Right ventricle myocardium inferior (tissue), 1 donor: ENCODE results near the gene RALGAPA1. TPM values are rescaled to one million over a fixed set of nuclear protein-coding genes. Genes with fewer than 3 reads are reported as not detected.
"Not testable (repeated sequence)": the region's sequence is repeated elsewhere in the genome, so short reads cannot be mapped to it uniquely, and the experiment has no call there.

Experiments used
- ATAC-seq: fragments of 200-7000 bp; cut with Tn5 transposase; one replicate; pipeline ENCODE4 v1.9.1; 2020; ENCODE audit warnings: mild to moderate bottlenecking, moderate library complexity
- DNase-seq: peaks from one replicate; pipeline ENCODE4 v3.0.0; 2021; ENCODE audit errors: missing footprints
- intact Hi-C: fragments of 100-400 bp; cut with DNase I; formaldehyde crosslinking; loops from one replicate; pipeline ENCODE4 v1.11.0; 2022
- total RNA-seq: library from RNA; stranded (reverse); fragmentation: NEBNext Ultra II Directional; extraction: Animal tissue kit (Norgen Biotek cat#: 25700); gene quantifications from one replicate; pipeline ENCODE4 v1.2.1, GENCODE V29; 2021
- donor health status: DM: no; HTN: yes; CAD: no; lungs with severe emphysema.

The RALGAPA1 gene
- total RNA-seq, 1 donor from 2014 or later = 35.6 TPM

DNA sequence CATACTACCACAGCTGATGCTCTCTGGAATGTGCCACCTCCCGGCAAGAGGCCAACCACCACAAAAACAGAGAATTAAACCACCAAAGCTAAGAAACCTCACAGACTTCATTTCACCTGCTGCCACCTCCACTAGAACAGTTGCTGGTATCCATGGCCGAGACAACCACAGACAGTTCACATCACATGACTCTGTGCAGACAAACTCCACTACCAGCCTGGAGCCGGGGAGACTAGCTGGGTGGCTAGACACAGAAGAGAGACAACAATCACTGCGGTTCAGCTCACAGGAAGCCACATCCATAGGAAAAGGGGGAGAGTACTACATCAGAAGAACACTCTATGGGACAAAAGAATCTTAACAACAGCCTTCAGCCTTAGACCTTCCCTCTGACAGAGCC is 78.2 kb downstream of the RALGAPA1 start:
- intact Hi-C loops = no loop called here
- ATAC-seq (no peak), DNase-seq (no peak)

DNA sequence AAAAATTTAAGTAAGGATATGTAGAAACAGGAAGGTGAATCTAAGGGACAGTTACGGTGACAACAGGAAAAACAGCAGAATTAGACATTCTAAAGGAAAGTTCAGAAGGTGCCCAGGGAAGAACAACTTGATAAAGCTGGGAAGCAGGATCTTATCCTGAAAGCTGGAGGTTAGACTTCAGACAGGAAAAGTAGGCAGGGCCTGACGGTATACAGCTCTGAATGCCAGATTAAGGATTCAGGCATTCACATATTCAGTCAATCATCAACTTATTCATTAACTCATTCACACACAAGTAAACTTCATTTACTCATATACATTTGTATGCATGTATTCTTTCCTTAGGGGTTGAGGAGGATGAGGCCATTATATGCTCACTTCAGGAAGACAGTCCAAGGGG is 81.3 kb downstream of the RALGAPA1 start:
- DNase-seq (no peak), ATAC-seq (no peak)
- intact Hi-C loops = no loop called here

DNA sequence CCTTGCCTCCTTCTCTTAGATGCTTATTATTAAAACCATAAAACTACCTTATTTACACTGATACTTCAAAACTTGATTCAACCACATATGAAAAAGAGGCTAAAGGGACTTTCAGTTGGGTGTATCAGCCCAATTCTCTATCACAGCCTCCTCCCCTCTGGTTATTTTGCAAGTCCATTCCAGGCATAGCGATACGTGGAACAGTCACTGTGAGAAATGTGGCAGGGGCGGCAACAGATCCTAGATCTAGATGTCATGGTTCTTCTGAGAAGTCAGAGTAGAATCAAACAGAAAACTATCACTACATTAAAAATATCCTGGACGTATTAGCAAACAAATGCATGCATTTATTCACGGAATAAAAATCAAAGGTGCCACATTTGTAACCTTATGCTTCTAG is 83.2 kb downstream of the RALGAPA1 start:
- DNase-seq = no peak
- intact Hi-C loops = no loop called here
- no peak for ATAC-seq

DNA sequence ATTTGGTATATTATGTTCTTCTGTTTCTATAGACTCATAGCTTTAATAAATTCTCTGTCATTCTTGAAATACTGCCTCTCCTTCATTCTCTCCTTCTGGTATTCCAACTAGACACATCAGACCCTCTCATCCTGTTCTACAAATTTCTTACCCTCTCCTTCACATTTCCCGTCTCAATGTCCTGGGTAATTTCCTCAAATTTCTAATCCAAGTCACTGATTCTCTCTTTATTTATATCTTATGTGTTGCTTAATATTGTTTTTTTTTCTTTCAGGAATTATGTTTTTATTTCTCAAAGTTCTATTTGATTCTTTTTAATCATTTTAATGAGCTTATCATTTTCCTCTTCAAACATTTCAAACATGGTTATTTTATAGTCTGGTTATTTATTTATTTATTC is 94.0 kb downstream of the RALGAPA1 start:
- no peak for ATAC-seq
- DNase-seq = no peak
- intact Hi-C loops = no loop called here

DNA sequence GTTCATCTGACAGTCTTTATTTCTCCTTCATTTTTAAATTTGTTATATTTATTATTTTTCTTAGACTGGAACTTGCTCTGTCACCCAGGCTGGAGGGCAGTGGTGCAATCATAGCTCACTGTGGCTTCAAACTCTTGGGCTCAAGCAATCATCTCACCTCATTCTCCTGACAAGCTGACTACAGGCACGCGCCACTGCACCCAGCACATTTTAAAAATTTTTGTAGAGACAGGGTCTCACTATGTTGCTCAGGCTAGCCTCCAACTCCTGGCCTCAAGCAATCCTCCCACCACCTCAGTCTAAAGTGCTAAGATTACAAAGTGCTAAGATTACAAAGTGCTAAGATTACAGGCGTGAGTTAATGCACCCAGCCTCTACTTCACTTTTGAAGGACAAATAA is 96.6 kb downstream of the RALGAPA1 start:
- ATAC-seq (no peak), DNase-seq (no peak)
- intact Hi-C loops = no loop called here

DNA sequence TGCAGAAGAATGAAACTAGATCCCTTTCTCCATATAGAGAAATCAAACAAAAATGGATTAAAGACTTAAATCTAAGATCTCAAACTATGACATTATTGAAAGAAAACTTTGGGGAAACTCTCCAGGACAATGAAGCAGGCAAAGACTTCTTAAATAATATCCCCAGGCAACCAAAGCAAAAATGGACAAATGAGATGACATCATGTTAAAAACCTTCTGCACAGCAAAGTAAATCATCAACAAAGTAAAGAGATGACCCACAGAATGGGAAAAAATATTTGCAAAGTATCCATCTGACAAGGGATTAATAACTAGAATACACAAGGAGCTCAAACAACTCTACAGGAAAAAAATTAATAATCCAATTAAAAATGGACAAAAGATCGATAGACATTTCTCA is 101.0 kb downstream of the RALGAPA1 start:
- no peak for DNase-seq
- intact Hi-C loops = no loop called here
- no peak for ATAC-seq

DNA sequence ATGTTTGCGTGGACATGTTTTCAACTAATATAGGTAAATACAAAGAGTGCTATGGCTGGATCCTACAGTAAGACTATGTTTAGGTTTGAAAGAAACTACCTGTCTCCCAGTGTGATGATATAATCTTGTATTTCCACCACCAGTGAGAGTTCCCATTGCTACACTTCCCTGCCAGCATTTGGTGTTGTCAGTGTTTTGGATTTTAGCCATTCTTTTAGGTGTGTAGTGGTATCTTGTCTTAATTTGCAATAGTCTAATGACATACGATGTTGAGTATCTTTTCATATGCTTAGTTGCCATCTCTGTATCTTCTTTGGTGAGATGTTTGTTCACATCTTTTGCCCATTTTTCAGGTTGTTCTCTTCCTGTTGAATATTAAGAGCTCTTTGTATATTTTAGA is 103.5 kb downstream of the RALGAPA1 start:
- intact Hi-C loops = no loop called here
- ATAC-seq (no peak), DNase-seq (no peak)

DNA sequence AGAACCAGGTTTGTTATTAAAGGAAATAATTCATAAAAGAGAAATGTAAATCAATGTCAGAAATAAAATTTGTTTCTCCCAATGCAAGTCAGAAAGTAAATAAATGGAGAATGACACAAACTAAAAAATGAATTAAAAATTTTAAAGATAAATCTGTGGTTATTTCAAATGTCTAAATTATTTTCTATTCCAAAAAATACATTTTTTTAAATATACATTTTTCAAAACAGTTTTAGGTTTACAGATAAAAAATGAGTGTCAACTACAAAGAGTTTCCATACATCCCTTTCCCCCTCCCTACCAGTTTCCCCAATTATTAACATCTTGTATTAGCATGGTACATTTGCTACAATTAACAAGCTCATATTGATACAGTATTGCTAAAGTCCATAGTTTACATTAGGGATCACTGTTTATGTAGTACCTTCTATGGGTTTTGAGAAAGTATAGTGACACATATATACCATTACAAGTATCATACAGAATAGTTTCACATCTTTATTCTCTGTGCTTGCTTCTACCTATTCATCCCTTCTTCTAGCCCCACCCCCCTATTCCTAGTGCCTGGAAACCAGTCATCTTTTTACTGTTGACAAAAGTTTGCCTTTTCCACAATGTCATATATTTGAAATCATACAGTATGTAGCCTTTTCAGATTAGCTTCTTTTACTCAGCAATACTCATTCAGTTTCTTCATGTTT is 104.2 kb downstream of the RALGAPA1 start:
- no peak for ATAC-seq
- intact Hi-C loops = no loop called here
- no peak for DNase-seq

DNA sequence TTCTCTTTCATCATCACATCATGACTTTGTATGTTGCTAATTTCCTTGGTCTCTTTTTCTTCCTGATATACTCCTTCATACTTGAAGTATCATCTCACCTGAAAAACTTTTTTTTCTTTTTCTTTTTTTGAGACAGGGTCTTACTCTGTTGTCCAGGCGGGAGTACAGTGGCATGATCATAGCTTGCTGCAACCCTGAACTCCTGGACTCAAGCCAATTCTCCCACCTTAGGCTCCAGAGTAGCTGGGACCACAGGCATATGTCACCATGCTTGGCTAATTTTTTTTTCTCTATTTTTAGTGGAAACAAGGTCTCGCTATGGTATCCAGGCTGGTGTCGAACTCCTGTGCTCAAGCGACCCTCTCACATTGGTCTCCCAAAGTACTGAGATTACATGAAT is 107.6 kb downstream of the RALGAPA1 start:
- no peak for DNase-seq
- ATAC-seq = no peak

DNA sequence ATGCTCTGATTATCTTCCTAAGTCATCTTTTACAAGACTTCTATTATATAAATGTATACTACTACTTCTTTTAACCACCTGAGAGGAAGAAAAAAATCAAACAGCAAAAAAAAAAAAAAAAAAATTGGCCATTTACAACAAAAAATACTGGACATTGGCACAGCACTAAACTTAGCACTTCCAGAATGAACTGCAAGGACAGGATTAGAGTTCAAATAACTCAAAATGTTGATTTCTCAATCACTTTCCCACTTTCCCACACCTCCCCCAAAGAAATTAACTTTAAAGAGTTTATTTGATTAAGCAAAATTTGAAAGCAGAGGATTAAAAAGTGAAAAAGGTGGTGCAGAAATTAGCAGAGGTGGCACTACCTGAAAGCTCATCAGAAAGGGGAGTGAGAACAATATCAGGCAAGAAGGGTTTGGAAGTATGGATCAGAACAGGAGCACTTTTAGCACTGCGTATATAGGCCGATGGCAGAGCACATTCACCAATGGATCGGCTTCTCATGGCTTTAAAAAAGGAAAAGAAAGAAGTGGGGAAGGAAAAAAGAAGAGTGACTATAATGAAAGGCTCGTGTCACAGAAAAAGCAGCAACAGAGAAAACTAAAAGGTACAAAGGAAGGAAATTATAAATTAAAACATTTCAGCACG is 109.2 kb downstream of the RALGAPA1 start:
- DNase-seq = no peak
- no peak for ATAC-seq
- intact Hi-C loops = no loop called here

More for the DNA sequence above, 107.6 kb downstream of the RALGAPA1 start:
- intact Hi-C loops = no loop called here

DNA sequence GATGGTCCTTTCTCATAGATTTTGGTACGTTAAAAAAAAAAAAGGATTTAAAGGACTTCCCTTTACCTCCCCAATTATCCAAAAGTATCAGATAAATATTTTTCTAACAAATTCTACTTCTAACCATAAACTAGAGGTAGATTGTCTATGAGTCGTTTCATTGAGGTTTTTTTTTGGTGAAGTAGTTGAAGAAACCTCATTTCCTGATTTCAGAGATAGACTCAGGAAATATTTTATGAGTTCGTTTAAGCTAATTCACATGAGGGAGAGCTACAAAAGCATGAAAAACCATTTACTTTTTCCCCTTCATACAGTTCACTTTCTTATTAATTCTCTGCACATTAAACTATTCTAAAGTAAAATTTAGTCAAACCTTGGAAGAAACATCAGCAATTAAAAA is 112.5 kb downstream of the RALGAPA1 start:
- DNase-seq (no peak), ATAC-seq (no peak)
- intact Hi-C loops = no loop called here

DNA sequence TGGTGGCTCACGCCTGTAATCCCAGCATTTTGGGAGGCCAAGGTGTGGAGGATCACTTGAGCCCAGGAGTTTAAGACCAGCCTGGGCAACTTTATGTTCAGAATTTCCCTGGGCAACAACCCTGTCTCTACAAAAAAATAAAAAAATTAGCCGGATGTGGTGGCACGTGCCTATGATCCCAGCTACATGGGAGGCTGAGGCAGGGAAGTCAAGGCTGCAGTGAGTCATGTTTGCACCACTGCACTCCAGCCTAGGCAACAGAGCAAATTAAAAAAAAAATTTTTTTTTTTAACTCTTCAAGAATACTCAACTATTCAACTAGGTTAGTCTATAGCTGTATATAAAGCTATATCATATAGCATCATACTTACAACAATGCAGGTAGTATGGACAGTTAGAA is 113.0 kb downstream of the RALGAPA1 start:
- intact Hi-C loops = no loop called here
- no peak for ATAC-seq
- no peak for DNase-seq

DNA sequence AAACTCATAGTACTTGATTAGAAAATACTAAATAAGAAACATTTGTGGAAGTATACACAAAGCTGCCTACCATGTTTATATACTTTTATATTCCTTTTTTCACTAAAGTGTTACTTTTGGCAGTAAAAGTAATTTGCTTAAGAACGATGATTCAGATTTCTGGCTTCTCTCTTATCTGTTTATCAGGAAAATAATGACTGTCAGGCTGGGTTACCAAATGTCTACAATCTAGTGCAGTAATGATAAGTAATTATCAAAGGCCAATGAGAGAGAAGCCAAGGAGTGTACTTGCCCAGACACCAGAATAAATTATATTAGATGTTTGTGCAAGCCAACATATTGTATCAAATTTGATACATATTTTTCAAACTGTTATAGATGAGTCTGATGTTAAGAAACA is 113.4 kb downstream of the RALGAPA1 start:
- intact Hi-C loops = no loop called here
- no peak for ATAC-seq

DNA sequence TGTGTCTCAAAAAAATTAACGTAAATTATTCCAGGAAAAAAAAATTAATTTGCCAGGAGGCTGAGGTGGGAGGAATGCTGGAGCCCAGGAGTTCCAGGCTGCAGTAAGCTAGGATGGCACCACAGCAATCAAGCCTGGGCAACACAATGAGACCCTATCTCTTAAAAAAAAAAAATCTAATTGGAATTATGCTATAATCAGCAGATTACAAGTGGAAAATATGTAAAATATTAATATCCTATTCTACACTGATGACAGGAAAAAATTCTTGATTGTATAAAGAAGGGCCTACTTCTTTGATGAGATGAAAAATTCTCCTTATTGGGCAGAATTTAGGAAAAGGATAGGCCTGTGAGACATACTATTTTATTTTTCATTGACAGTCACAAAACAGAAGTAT is 114.0 kb downstream of the RALGAPA1 start:
- no peak for DNase-seq
- intact Hi-C loops = no loop called here
- no peak for ATAC-seq

More for the DNA sequence above, 113.4 kb downstream of the RALGAPA1 start:
- no peak for DNase-seq

DNA sequence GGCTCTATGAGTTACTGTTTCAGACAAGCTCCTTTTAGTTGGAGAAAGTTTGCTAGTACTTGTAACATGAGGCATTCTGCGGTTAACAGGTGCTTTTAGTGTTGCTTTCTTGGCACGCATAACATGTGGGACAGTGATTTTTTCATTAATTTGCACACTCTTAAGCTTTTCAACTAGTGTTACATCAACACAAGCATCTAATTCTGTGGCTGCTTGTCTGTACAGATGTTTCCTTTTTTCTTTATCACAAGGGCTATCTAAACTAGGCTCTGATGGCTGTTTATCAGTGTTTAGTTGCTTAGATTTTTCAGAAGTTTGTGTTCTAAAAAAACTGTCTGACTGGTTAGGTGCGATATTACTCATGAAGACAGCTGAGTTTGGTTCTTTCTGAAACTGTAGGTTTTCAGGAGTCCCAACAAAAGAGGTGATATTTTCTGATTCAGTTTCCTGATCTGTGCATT is 120.1 kb downstream of the RALGAPA1 start:
- ATAC-seq = no peak
- DNase-seq = no peak
- intact Hi-C loops = loop anchor here (5.0 to 10.0 kb wide), 2 partner anchors 128 to 254 kb away; no protein-coding TSS in a partner anchor

DNA sequence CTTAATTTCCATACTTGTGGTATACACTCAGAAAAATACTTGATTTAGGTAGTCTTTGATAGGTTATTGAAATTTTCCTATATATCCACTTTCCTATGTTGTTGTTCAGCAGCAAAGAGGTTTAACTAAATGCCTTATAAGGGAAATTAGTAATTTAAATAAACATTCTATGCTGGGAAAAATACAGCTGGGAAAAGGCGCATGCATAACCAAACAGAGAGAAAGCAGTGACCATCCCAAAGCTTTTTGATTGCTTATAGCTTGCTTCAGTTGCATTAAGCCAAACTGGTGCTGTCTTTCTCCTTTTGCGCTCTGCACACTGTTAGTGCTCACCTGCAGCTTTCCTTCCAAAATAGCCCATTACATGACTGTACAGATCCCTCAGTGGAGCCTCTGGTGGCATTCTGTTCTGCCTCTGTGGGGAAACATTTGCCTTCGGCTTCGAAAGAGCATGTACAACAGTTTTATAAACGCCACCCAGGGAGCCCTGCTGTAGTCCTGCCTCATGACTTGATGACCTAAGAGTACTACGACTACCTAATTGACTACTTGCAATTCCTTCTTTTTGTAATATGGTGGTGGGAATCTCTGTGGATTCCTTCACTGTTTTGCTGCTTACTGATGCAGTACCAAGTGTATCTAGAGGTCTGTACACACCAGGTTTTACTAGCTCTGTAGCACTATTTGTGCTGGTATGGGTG is 120.8 kb downstream of the RALGAPA1 start:
- intact Hi-C loops = loop anchor here (5.0 to 10.0 kb wide), 2 partner anchors 129 to 253 kb away; no protein-coding TSS in a partner anchor
- no peak for ATAC-seq

DNA sequence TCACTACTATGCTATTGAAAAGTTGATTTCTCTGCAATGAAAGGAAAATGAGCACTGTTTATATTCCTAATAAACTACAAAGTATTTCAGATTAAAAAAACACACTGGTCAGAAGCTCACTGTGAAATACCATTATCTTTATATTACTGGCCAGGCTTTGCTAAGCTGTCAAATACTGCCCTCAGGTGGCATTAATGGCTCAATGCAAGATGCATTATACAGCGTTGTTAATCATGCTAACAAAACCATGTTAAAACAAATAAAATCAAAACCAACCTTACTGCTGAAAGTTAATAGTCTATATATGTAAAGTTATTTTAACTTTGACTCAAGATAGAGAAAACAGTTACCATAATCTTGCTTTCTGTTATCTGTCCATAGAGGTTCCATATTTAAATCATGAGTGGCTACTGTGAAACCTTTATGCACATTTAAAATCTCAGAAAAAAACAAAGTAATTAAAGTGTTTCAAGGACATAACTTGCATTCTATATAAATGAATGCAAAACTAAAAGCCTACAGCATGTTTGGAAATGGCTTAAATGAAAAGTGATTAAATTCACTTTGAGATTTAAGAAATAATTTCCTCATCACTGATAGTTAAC is 121.7 kb downstream of the RALGAPA1 start:
- ATAC-seq (no peak), DNase-seq (no peak)
- intact Hi-C loops = loop anchor here (5.0 to 10.0 kb wide), 2 partner anchors 130 to 253 kb away; no protein-coding TSS in a partner anchor

More for the DNA sequence above, 120.8 kb downstream of the RALGAPA1 start:
- no peak for DNase-seq

DNA sequence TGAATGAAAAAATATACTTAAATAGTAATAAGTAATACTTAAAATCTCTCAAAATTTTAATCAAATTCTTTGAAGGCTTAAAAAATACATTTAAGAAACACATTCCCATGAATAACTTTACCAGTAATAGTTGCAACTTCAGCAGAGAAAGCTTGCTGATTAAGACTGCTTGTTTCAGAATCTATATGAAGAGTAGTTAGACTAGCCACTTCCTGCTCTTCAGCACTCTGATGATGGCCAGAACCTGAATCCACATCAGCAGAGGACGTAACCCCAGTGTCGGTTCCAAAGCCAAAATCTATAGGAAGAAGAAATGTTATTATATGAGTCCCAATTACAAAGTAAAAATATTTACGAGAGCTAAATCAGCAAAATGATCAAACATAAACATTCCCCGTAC is 125.4 kb downstream of the RALGAPA1 start:
- DNase-seq, ATAC-seq: not testable (repeated sequence)

DNA sequence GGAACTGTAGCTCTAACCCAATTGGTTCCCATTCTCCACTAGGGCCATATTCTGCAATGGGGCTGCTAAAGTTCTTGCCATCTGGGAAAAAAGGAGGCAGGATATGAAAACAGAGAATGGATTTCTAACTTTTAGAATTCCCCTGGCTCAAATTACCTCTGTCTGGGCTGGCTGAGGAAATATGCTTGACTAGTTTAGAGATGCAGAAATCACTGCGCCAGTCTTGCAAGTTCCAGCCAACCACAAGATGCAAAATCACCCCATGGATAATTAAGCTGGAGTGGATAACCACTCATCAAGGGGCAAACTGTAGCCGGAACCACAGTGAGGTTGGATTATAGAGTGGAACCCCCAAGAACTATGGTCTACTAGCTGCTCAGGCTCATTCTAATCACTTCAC is 126.3 kb downstream of the RALGAPA1 start:
- DNase-seq (no peak), ATAC-seq (no peak)
- intact Hi-C loops = loop anchor here (10.0 kb wide), 1 partner anchor 248 kb away; no protein-coding TSS in a partner anchor

More for the DNA sequence above, 125.4 kb downstream of the RALGAPA1 start:
- intact Hi-C loops = loop anchor here (10.0 kb wide), 1 partner anchor 249 kb away; no protein-coding TSS in a partner anchor
